Brain microvascular endothelial cell (primary cell): ENCODE measurements around the gene SLC35G1.

Experiments used
- DNase-seq: peaks from one replicate; pipeline ENCODE4 v3.0.0-alpha.2; 2020
- H3K27ac ChIP-seq: fragments of 250-450 bp; sonication (Bioruptor Pico); 2 replicates; pipeline ENCODE4 v1.5.1; 2020; ENCODE audit warnings: mild to moderate bottlenecking, moderate library complexity
- H3K27me3 ChIP-seq: fragments of 250-450 bp; sonication (Bioruptor Pico); replicated peaks from 2 replicates; pipeline ENCODE4 v1.5.1; 2020; ENCODE audit warnings: mild to moderate bottlenecking
- H3K36me3 ChIP-seq: fragments of 250-450 bp; sonication (Bioruptor Pico); replicated peaks from 2 replicates; pipeline ENCODE4 v1.5.1; 2020; ENCODE audit warnings: mild to moderate bottlenecking
- H3K4me3 ChIP-seq: 2 replicates; pipeline ENCODE4 v1.5.1; 2011; ENCODE audit warnings: low read depth, mild to moderate bottlenecking, control low read depth, low read length, moderate library complexity
- in situ Hi-C: cut with HindIII; loops from 2 replicates; pipeline ENCODE4 v1.10.0; 2017; ENCODE audit warnings: low sequenced_read_pairs, low pct_ligation_motif_present
- TF ChIP-seq, protein P1 (sequence below): IDR thresholded peaks from 2 replicates; pipeline ENCODE4 v1.5.1; 2011; ENCODE audit warnings: low read depth, mild to moderate bottlenecking, moderate library complexity, low read length, control low read depth, inconsistent platforms; ENCODE audit errors: missing control alignments

SLC35G1 gene

DNA sequence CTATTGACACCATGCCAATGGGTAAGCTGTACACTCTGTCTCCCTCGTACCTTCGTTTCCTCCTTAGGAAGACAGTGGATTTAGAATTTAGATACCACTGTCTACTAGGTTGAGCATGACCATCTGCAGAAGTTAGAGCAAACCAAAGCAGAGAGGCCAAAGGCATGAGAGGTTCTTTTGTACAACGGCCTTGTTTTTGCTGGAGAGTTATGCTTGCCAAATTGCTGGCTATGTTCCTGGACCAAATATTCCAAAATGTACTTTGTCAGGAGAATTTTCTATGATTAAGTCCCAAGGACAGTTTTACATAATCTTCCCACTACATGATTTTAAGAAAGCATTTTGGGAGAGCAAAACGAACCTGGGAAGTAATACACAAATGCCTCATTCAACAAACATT is 52.0 kb downstream of the SLC35G1 start:
- TF ChIP-seq, protein P1, sequence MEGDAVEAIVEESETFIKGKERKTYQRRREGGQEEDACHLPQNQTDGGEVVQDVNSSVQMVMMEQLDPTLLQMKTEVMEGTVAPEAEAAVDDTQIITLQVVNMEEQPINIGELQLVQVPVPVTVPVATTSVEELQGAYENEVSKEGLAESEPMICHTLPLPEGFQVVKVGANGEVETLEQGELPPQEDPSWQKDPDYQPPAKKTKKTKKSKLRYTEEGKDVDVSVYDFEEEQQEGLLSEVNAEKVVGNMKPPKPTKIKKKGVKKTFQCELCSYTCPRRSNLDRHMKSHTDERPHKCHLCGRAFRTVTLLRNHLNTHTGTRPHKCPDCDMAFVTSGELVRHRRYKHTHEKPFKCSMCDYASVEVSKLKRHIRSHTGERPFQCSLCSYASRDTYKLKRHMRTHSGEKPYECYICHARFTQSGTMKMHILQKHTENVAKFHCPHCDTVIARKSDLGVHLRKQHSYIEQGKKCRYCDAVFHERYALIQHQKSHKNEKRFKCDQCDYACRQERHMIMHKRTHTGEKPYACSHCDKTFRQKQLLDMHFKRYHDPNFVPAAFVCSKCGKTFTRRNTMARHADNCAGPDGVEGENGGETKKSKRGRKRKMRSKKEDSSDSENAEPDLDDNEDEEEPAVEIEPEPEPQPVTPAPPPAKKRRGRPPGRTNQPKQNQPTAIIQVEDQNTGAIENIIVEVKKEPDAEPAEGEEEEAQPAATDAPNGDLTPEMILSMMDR = no peak
- DNase-seq = no peak
- Histone ChIP-seq H3K36me3 (no peaks in the 10 kb centered on the region), H3K27ac (no peak overlapping the region), H3K4me3 (no peak overlapping the region), H3K27me3 (no peaks in the 10 kb centered on the region)
- in situ Hi-C loops = no loop called here

DNA sequence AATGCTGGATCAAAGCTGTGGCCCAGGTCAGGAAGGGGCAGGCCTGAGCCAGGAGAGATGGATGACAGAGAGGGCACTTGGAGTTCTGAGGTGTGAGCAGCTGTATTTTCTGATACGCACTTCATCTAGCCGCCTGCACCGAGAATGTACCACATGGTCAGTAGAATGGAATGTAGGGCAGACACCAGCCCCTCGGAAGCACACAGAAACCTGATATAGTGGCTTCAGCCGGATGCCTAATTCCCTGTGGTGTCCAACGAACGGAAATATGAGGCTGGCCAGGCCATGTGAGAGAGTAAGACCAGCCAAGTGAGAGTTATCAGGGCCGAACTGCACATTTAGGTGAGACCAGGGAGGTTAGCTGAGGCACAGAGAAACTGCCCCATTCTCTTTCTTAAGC is 53.3 kb downstream of the SLC35G1 start:
- H3K27me3 ChIP-seq = no peaks in the 10 kb centered on the region
- no peak overlapping the region for H3K4me3 ChIP-seq
- in situ Hi-C loops = no loop called here
- peak; percentile 90 for DNase-seq
- H3K27ac ChIP-seq = peak overlapping the region; percentile 56
- TF ChIP-seq, protein P1 = no peak
- no peaks in the 10 kb centered on the region for H3K36me3 ChIP-seq

DNA sequence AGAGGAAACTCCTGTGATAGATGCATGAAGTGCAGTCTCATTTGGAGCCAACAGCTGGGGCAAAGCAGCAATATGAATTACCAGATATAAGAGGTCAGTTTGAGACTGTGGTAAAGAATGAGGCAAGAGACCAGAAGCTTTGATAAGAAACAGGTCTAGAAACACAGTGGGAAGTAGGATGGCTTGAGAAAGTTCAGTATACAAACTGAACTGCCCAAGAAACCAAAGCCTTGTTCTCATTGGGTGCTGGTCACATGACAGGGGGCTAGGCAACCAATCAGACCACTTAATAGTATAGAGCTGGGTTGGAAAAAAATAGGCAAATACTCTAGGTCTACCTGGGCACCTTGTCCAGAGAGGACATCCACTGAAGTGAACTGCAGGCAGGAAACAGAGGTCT is 53.7 kb downstream of the SLC35G1 start:
- TF ChIP-seq, protein P1 = no peak

DNA sequence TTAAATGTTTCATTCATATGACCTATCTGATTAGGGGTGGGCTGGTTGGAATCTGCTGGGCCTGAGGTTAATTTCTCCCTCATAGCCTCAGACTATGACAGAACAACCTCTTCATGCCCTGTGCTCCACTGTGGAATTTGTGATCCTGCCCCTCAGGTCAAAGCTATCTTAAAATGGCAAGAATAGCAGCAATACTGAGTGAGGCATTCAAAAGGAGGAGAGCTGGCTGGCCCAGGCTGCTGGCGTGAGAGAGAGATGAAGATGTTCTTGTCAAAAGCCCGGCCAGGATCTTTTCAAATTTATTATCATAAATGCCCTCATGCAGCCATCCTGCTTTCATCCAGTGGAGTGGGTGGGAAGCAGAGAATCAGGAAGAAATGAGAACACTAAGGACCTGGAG is 58.1 kb downstream of the SLC35G1 start:
- no peak overlapping the region for H3K4me3 ChIP-seq
- H3K36me3 ChIP-seq = no peaks in the 10 kb centered on the region
- no peaks in the 10 kb centered on the region for H3K27me3 ChIP-seq
- no peak overlapping the region for H3K27ac ChIP-seq
- no peak for DNase-seq
- in situ Hi-C loops = no loop called here
- TF ChIP-seq, protein P1 = no peak

More for the DNA sequence above, 53.7 kb downstream of the SLC35G1 start:
- no peak for DNase-seq
- Histone ChIP-seq H3K27me3 (no peaks in the 10 kb centered on the region), H3K27ac (peak overlapping the region; percentile 56), H3K4me3 (no peak overlapping the region), H3K36me3 (no peaks in the 10 kb centered on the region)
- in situ Hi-C loops = no loop called here
